SK-N-MC (cell line): Measurements from ENCODE around the gene CTTNBP2NL.

Source experiments
- EZH2 ChIP-seq: fragments of 200-600 bp; sonication (generic); IDR thresholded peaks from one replicate; pipeline ENCODE4 v1.6.1; 2017; ENCODE audit warnings: antibody characterized with exemption
- FOXP2 ChIP-seq: optimal IDR thresholded peaks from 2 replicates; pipeline ENCODE3; 2011; ENCODE audit warnings: mild to moderate bottlenecking, moderate library complexity; ENCODE audit not compliant: insufficient read depth; ENCODE audit errors: extremely low read length, control extremely low read depth
- POLR2AphosphoS5 ChIP-seq: IDR thresholded peaks from 2 replicates; pipeline ENCODE4 v1.6.1; 2012; ENCODE audit warnings: mild to moderate bottlenecking, low read depth, low read length, borderline replicate concordance

DNA sequence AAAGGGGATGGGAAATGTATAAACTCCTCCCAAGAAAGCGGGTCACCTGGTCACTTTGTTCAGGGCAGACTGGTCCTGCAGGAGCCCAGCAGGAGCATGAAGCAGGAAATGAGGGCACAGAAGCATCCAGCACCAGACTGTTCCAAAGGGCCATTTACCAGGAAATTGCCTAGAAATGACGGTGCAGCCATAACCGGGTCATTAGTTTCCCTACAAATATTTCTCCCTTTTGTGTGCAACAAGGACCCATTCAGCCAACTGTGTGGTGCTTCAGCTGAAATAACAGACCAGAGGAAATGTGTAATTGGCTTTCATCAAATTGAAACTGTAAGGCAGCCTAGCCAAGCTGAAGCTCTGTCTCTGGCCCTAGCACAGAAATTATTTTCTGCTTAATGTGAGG is 7.6 kb upstream of the CTTNBP2NL start:
- no peak for TF ChIP-seq POLR2AphosphoS5
- TF ChIP-seq EZH2 = no peak
- no peak for TF ChIP-seq FOXP2
